Endothelial cell of coronary artery (primary cell): ENCODE measurements around the gene OR12D3. TPM values are rescaled to one million over a fixed set of nuclear protein-coding genes. Genes with fewer than 3 reads are reported as not detected.

Experiments used
- total RNA-seq: library from RNA; depleted of rRNA; stranded (reverse); fragments of >200 nt; gene quantifications from 2 replicates; pipeline ENCODE4 v1.2.3, GENCODE V29; 2014

OR12D3 gene
- total RNA-seq = not detected in 2 replicates

GRCh38 chr6:29375191-29375590, at the start of gene OR12D3:
Gene OR12D3, minus strand, starts transcription at chr6:29375291. Its CDS starts 4 bp downstream, at chr6:29375287.

GRCh38 chr6:29414588-29414987, 39.5 kb upstream of the OR12D3 start, which contains the start of gene OR12D1:
Gene OR12D1, plus strand, starts transcription at chr6:29414928.

GRCh38 chr6:29395331-29395730, 20.2 kb upstream of the OR12D3 start, which contains the start of gene OR12D2:
Gene OR12D2, plus strand, starts transcription at chr6:29395631. Its CDS starts 1,069 bp downstream, at chr6:29396700.

GRCh38 chr6:29368765-29369164, 6.3 kb downstream of the OR12D3 start, which contains the start of gene OR5V1:
Gene OR5V1, minus strand, starts transcription at chr6:29368865. Its CDS starts 12,670 bp downstream, at chr6:29356195.

Other genes with a start within 250 kb of the OR12D3 start
- not detected in 2 replicates for gene OR2J2, start 204.4 kb downstream of the OR12D3 start, total RNA-seq
- not detected in 2 replicates for gene OR14J1, start 73.6 kb downstream of the OR12D3 start, total RNA-seq
- not detected in 2 replicates for gene OR5V1, start 6.4 kb downstream of the OR12D3 start, total RNA-seq
- gene OR12D2, start 20.3 kb upstream of the OR12D3 start, total RNA-seq = not detected in 2 replicates
- not detected in 2 replicates for gene OR12D1, start 39.6 kb upstream of the OR12D3 start, total RNA-seq
- not detected in 2 replicates for gene OR10C1, start 64.0 kb upstream of the OR12D3 start, total RNA-seq
- not detected in 2 replicates for gene OR11A1, start 81.8 kb upstream of the OR12D3 start, total RNA-seq
- gene OR2H1, start 81.9 kb upstream of the OR12D3 start, total RNA-seq = not detected in 2 replicates
- not detected in 2 replicates for gene MAS1L, start 112.7 kb upstream of the OR12D3 start, total RNA-seq
- gene UBD, start 184.4 kb upstream of the OR12D3 start, total RNA-seq = 1.2 and 4.9 TPM in 2 replicates
- not detected in 2 replicates for gene OR2H2, start 209.8 kb upstream of the OR12D3 start, total RNA-seq